ENCODE measurements around the gene DLGAP1.

GRCh38 chr18:4078246-4078645 is 376.9 kb downstream of the DLGAP1 start:
- TF ChIP-seq CTCF (tag by site-specific recombination; IDR thresholded peaks at IDR 0.05) (no peak), ZNF639 (tag by site-specific recombination; IDR thresholded peaks at IDR 0.05) (no peak), ZNF561 (tag by site-specific recombination; IDR thresholded peaks at IDR 0.05; ENCODE audit: borderline replicate concordance) (no peak), ZNF10 (tag by site-specific recombination; IDR thresholded peaks at IDR 0.05) (no peak), SCRT2 (tag by site-specific recombination; IDR thresholded peaks at IDR 0.05) (no peak), ZNF785 (tag by site-specific recombination; IDR thresholded peaks at IDR 0.05) (no peak), ZNF48 (tag by site-specific recombination; IDR thresholded peaks at IDR 0.05) (no peak), PBX3 (CRISPR knock-in tag; IDR thresholded peaks at IDR 0.05) (no peak), ZNF24 (tag by site-specific recombination; IDR thresholded peaks at IDR 0.05) (no peak), TCF7L2 (IDR thresholded peaks at IDR 0.05; ENCODE audit: borderline replicate concordance, low read depth, low read length) (no peak)
